ENCODE results near the gene FRRS1L.

- TF ChIP-seq CTCF (IDR thresholded peaks at IDR 0.05; ENCODE audit: insufficient read depth, low read depth, low read length) = no peak
- no peak for TF ChIP-seq EZH2 (IDR thresholded peaks at IDR 0.05; ENCODE audit: insufficient read depth, low read length)
Observed at GRCh38 chr9:109159583-109159982, 7.5 kb downstream of the FRRS1L start.

Data from astrocyte (in vitro differentiated cells and primary cell).